Type B pancreatic cell (in vitro differentiated cells): ENCODE results near the gene ATXN7L3. TPM values are rescaled to one million over a fixed set of nuclear protein-coding genes. Genes with fewer than 3 reads are reported as not detected.

Source experiments
- DNase-seq: peaks from one replicate; pipeline ENCODE4 v3.0.0; 2021; ENCODE audit warnings: mixed read lengths; ENCODE audit not compliant: unreplicated experiment; ENCODE audit errors: extremely low spot score
- H3K27ac Mint-ChIP-seq: 2 replicates; pipeline ENCODE4 v1.8.0; 2021; ENCODE audit warnings: mild to moderate bottlenecking, mixed read lengths
- H3K27me3 Mint-ChIP-seq: 2 replicates; pipeline ENCODE4 v1.8.0; 2021; ENCODE audit warnings: mixed read lengths
- H3K36me3 Mint-ChIP-seq: 2 replicates; pipeline ENCODE4 v1.8.0; 2021; ENCODE audit warnings: mixed read lengths
- H3K4me1 Mint-ChIP-seq: one replicate; pipeline ENCODE4 v1.8.0; 2021; ENCODE audit warnings: mixed read lengths; ENCODE audit not compliant: unreplicated experiment
- H3K4me3 Mint-ChIP-seq: 2 replicates; pipeline ENCODE4 v1.8.0; 2021; ENCODE audit warnings: mild to moderate bottlenecking, mixed read lengths
- H3K9me3 Mint-ChIP-seq: 2 replicates; pipeline ENCODE4 v1.8.0; 2021; ENCODE audit warnings: mixed read lengths
- CTCF ChIP-seq: fragments of 200-600 bp; sonication (generic); conservative IDR thresholded peaks from 2 replicates; pipeline ENCODE4 v1.5.0; 2021; ENCODE audit warnings: antibody characterized with exemption, mild to moderate bottlenecking
- total RNA-seq: library from RNA; stranded (reverse); gene quantifications from 2 replicates; pipeline ENCODE4 v1.2.1, GENCODE V29; 2021; ENCODE audit warnings: low replicate concordance

Gene ATXN7L3
- total RNA-seq, 1 donor from 2014 or later = 96.7 TPM

- Mint-ChIP-seq H3K4me3 (peak overlapping the region; percentile 35), H3K36me3 (peaks cover 2% of the 10 kb centered on the region), H3K4me1 (peaks cover 19% of the 10 kb centered on the region), H3K27me3 (no peaks in the 10 kb centered on the region), H3K27ac (peak overlapping the region; percentile 14), H3K9me3 (no peaks in the 10 kb centered on the region)
- no peak for TF ChIP-seq CTCF
- no peak for DNase-seq
These were observed 3.1 kb upstream of the ATXN7L3 start for GRCh38 chr17:44202756-44203155.

GRCh38 chr17:44200478-44201155, 933 bp upstream of the ATXN7L3 start:
- TF ChIP-seq CTCF = no peak
- Mint-ChIP-seq H3K27me3 (no peaks in the 10 kb centered on the region), H3K36me3 (peaks cover 5% of the 10 kb centered on the region), H3K9me3 (no peaks in the 10 kb centered on the region), H3K4me1 (peaks cover 22% of the 10 kb centered on the region), H3K4me3 (peak overlapping the region; percentile 94), H3K27ac (peak overlapping the region; percentile 95)
- DNase-seq = no peak

DNA sequence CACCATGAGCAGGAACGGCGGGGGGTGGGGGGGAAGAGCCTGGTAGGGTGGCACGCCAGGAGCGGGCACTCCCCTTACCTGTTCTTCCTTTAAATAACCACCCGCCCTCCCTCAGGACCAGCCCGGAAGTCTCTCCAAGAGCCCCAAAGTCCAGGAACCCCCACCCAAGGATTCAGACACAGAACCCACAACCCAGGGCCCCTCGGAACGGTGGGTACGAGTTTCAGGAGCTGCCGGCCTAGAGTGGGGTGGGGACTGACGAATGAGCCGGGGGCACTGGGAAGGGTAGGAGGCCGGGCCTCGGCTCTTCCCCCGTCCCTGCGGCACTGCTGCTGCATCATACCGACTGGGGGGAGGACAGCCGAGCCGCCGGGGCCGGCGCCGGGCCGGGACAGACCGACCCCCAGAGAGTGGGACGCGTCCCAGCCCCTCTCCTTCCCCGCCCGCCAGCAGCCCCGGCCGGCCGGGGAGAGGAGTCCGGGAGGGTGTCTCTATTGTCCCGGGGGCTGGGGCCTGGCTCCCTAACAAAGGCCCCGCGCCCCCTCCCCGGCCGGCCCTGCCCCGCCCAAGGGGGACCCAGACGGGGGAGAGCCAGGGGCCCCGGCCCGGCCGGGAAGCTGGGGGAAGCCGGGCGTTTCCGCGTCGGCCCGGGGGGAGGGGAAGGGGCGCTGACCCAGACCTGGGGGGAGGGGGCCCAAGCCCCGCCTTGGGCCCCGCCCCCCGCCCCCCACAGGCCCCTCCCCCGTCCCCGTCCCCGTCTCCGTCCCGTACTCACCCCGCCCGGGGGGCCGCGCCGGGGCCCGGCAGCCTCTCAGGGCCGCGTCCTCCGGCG, 747 bp downstream of the ATXN7L3 start:
- no peak for DNase-seq
- Mint-ChIP-seq H3K4me1 (peaks cover 17% of the 10 kb centered on the region), H3K36me3 (peaks cover 5% of the 10 kb centered on the region), H3K4me3 (peak overlapping the region; percentile 87), H3K27me3 (no peaks in the 10 kb centered on the region), H3K27ac (peak overlapping the region; percentile 88), H3K9me3 (no peaks in the 10 kb centered on the region)
- TF ChIP-seq CTCF = no peak

- no peak for TF ChIP-seq CTCF
- Mint-ChIP-seq H3K27ac (peak overlapping the region; percentile 88), H3K4me3 (peak overlapping the region; percentile 87), H3K4me1 (peaks cover 12% of the 10 kb centered on the region), H3K27me3 (no peaks in the 10 kb centered on the region), H3K36me3 (peaks cover 5% of the 10 kb centered on the region), H3K9me3 (no peaks in the 10 kb centered on the region)
- DNase-seq = no peak
These were observed 1.5 kb downstream of the ATXN7L3 start for GRCh38 chr17:44197980-44198720.

- peaks cover 15% of the 10 kb centered on the region for H3K4me1 Mint-ChIP-seq
- no peak for TF ChIP-seq CTCF
- no peak overlapping the region for H3K4me3 Mint-ChIP-seq
- H3K9me3 Mint-ChIP-seq = no peaks in the 10 kb centered on the region
- H3K27me3 Mint-ChIP-seq = no peaks in the 10 kb centered on the region
- no peak for DNase-seq
- peak overlapping the region; percentile 88 for H3K27ac Mint-ChIP-seq
- H3K36me3 Mint-ChIP-seq = peaks cover 5% of the 10 kb centered on the region
These were observed 2.6 kb downstream of the ATXN7L3 start for GRCh38 chr17:44197107-44197506.
